Endothelial cell of umbilical vein (primary cell): Measurements from ENCODE around the gene COL4A1.

Source experiments
- EZH2 ChIP-seq: IDR thresholded peaks from 2 replicates; pipeline ENCODE4 v1.6.1; 2012; ENCODE audit warnings: borderline replicate concordance, low read depth, mild to moderate bottlenecking, moderate library complexity, low read length, inconsistent platforms; ENCODE audit not compliant: severe bottlenecking
- FOS ChIP-seq: IDR thresholded peaks from 2 replicates; pipeline ENCODE4 v1.6.1; 2011; ENCODE audit warnings: mild to moderate bottlenecking, low read length, moderate library complexity, borderline replicate concordance; ENCODE audit not compliant: insufficient read depth
- GATA2 ChIP-seq: IDR thresholded peaks from 2 replicates; pipeline ENCODE4 v1.7.0; 2011; ENCODE audit warnings: low read depth, mild to moderate bottlenecking, moderate library complexity, mixed read lengths, low read length; ENCODE audit not compliant: insufficient read length, insufficient read depth
- JUN ChIP-seq: IDR thresholded peaks from 2 replicates; pipeline ENCODE4 v1.6.1; 2011; ENCODE audit warnings: borderline replicate concordance, low read depth; ENCODE audit not compliant: insufficient read length, insufficient read depth
- POLR2A ChIP-seq: IDR thresholded peaks from 2 replicates; pipeline ENCODE4 v1.6.1; 2012; ENCODE audit warnings: low read depth, mild to moderate bottlenecking, control low read depth, low read length
- POLR2AphosphoS5 ChIP-seq: IDR thresholded peaks from 2 replicates; pipeline ENCODE4 v1.6.1; 2012; ENCODE audit warnings: low read depth, mild to moderate bottlenecking, control low read depth, low read length, moderate library complexity; ENCODE audit not compliant: insufficient read depth
- TF ChIP-seq, protein P1 (sequence below), 2 donors: IDR thresholded peaks; 1 replicate in 1 of 2; 2 replicates in 1 of 2; pipeline ENCODE4 v1.5.1; 2011; ENCODE audit warnings: low read length in 2 of 2, mild to moderate bottlenecking in 2 of 2, moderate library complexity in 2 of 2, control low read depth in 1 of 2, inconsistent platforms in 1 of 2, low read depth in 1 of 2; ENCODE audit not compliant: insufficient read depth in 1 of 2; ENCODE audit errors: extremely low read depth in 1 of 2
- TF ChIP-seq, protein P2 (sequence below): IDR thresholded peaks from 2 replicates; pipeline ENCODE4 v1.6.1; 2011; ENCODE audit not compliant: insufficient read depth, insufficient read length

DNA sequence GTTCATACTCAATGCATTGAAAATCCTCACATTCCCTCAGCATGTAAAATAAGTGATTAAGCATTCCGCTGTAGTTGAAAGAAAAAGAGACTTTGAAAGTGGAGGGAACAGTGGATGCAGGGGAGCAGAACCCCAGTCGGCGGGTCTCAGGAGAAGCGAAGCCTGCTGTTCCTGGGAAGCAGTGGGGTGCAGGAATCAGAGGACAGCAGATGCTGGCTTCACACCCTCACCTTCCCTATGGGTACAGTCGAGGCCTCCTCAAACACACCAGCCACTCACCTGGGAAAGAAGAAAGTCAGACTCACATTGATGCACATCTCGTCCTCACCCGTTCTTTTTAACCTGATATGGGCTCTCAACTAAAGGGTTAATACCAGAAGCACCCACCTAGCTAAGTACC is 38.3 kb upstream of the COL4A1 start:
- TF ChIP-seq EZH2 (no peak), POLR2AphosphoS5 (no peak), GATA2 (no peak), FOS (no peak), POLR2A (no peak), JUN (no peak)
- TF ChIP-seq, protein P1, sequence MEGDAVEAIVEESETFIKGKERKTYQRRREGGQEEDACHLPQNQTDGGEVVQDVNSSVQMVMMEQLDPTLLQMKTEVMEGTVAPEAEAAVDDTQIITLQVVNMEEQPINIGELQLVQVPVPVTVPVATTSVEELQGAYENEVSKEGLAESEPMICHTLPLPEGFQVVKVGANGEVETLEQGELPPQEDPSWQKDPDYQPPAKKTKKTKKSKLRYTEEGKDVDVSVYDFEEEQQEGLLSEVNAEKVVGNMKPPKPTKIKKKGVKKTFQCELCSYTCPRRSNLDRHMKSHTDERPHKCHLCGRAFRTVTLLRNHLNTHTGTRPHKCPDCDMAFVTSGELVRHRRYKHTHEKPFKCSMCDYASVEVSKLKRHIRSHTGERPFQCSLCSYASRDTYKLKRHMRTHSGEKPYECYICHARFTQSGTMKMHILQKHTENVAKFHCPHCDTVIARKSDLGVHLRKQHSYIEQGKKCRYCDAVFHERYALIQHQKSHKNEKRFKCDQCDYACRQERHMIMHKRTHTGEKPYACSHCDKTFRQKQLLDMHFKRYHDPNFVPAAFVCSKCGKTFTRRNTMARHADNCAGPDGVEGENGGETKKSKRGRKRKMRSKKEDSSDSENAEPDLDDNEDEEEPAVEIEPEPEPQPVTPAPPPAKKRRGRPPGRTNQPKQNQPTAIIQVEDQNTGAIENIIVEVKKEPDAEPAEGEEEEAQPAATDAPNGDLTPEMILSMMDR (IDR thresholded peaks at IDR 0.05; ENCODE audit: extremely low read depth in 1 of 2, insufficient read depth in 1 of 2, low read depth in 1 of 2, low read length in 2 of 2), result no peak
- TF ChIP-seq, protein P2, sequence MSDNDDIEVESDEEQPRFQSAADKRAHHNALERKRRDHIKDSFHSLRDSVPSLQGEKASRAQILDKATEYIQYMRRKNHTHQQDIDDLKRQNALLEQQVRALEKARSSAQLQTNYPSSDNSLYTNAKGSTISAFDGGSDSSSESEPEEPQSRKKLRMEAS, result no peak
